ENCODE measurements around the gene SH2D7. TPM values are rescaled to one million over a fixed set of nuclear protein-coding genes. Genes with fewer than 3 reads are reported as not detected.
A peak's percentile ranks its signal among the peaks of the same experiment; 100 is the strongest.

SH2D7 gene
- total RNA-seq, 1 donor from 2014 or later, result not detected

GRCh38 chr15:78065973-78066946 lies 26.1 kb upstream of the SH2D7 start:
- H3K4me1 Mint-ChIP-seq, result peaks cover 26% of the 10 kb centered on the region
- H3K27ac Mint-ChIP-seq, result no peak overlapping the region
- H3K36me3 Mint-ChIP-seq, result no peaks in the 10 kb centered on the region
- Histone ChIP-seq H3K36me3 (no peaks in the 10 kb centered on the region), H3K4me2 (no peak overlapping the region), H3K9ac (no peak overlapping the region), H4K20me1 (ENCODE audit: low read depth) (peaks cover 15% of the 10 kb centered on the region), H3F3A (ENCODE audit: low read depth) (peaks cover 6% of the 10 kb centered on the region), H3K9me3 (ENCODE audit: low read depth) (no peaks in the 10 kb centered on the region), H3K27me3 (no peaks in the 10 kb centered on the region), H3K27ac (no peak overlapping the region), H2AFZ (replicated peaks) (no peak overlapping the region), H3K79me2 (ENCODE audit: low read depth) (peaks cover 32% of the 10 kb centered on the region), H3K4me3 (no peak overlapping the region), H3K4me1 (peaks cover 23% of the 10 kb centered on the region)
- no peak for DNase-seq (ENCODE audit: low spot score)
- no peak overlapping the region for H3K4me3 Mint-ChIP-seq
- H3K27me3 Mint-ChIP-seq (ENCODE audit: insufficient read depth, low read depth), result no peaks in the 10 kb centered on the region
- no peaks in the 10 kb centered on the region for H3K9me3 Mint-ChIP-seq
- TF ChIP-seq EZH2phosphoT487 (IDR thresholded peaks at IDR 0.05) (no peak), EZH2 (IDR thresholded peaks at IDR 0.05) (no peak), CTCF (IDR thresholded peaks at IDR 0.05) (no peak)

- H3F3A ChIP-seq (ENCODE audit: low read depth), result peaks cover 6% of the 10 kb centered on the region
- TF ChIP-seq EZH2 (IDR thresholded peaks at IDR 0.05) (no peak), EZH2phosphoT487 (IDR thresholded peaks at IDR 0.05) (no peak), CTCF (IDR thresholded peaks at IDR 0.05) (no peak)
- Mint-ChIP-seq H3K4me3 (no peak overlapping the region), H3K9me3 (no peaks in the 10 kb centered on the region), H3K27me3 (ENCODE audit: insufficient read depth, low read depth) (no peaks in the 10 kb centered on the region), H3K27ac (no peak overlapping the region), H3K4me1 (peaks cover 30% of the 10 kb centered on the region), H3K36me3 (no peaks in the 10 kb centered on the region)
- peaks cover 33% of the 10 kb centered on the region for H3K79me2 ChIP-seq (ENCODE audit: low read depth)
- no peak overlapping the region for H2AFZ ChIP-seq (replicated peaks)
- no peak overlapping the region for H3K4me2 ChIP-seq
- no peak overlapping the region for H3K27ac ChIP-seq
- H4K20me1 ChIP-seq (ENCODE audit: low read depth), result peaks cover 8% of the 10 kb centered on the region
- H3K36me3 ChIP-seq, result no peaks in the 10 kb centered on the region
- peaks cover 23% of the 10 kb centered on the region for H3K4me1 ChIP-seq
- no peaks in the 10 kb centered on the region for H3K27me3 ChIP-seq
- no peaks in the 10 kb centered on the region for H3K9me3 ChIP-seq (ENCODE audit: low read depth)
- H3K4me3 ChIP-seq, result no peak overlapping the region
- no peak overlapping the region for H3K9ac ChIP-seq
- DNase-seq (ENCODE audit: low spot score), result no peak
Measured at GRCh38 chr15:78067328-78068228, 24.8 kb upstream of the SH2D7 start.

- H3K27me3 ChIP-seq, result no peaks in the 10 kb centered on the region
- no peak for DNase-seq (ENCODE audit: low spot score)
- Mint-ChIP-seq H3K4me3 (no peak overlapping the region), H3K27ac (peak overlapping the region; percentile 12), H3K9me3 (no peaks in the 10 kb centered on the region), H3K27me3 (ENCODE audit: insufficient read depth, low read depth) (no peaks in the 10 kb centered on the region), H3K4me1 (peaks cover 35% of the 10 kb centered on the region), H3K36me3 (no peaks in the 10 kb centered on the region)
- H4K20me1 ChIP-seq (ENCODE audit: low read depth), result peaks cover 5% of the 10 kb centered on the region
- TF ChIP-seq CTCF (IDR thresholded peaks at IDR 0.05), result no peak
- TF ChIP-seq EZH2phosphoT487 (IDR thresholded peaks at IDR 0.05), result no peak
- no peak for TF ChIP-seq EZH2 (IDR thresholded peaks at IDR 0.05)
- H3K4me1 ChIP-seq, result peaks cover 23% of the 10 kb centered on the region
- no peak overlapping the region for H2AFZ ChIP-seq (replicated peaks)
- H3K4me3 ChIP-seq, result no peak overlapping the region
- peaks cover 31% of the 10 kb centered on the region for H3K79me2 ChIP-seq (ENCODE audit: low read depth)
- H3K27ac ChIP-seq, result no peak overlapping the region
- H3K36me3 ChIP-seq, result no peaks in the 10 kb centered on the region
- peaks cover 6% of the 10 kb centered on the region for H3F3A ChIP-seq (ENCODE audit: low read depth)
- peak overlapping the region; percentile 14 for H3K4me2 ChIP-seq
- H3K9me3 ChIP-seq (ENCODE audit: low read depth), result no peaks in the 10 kb centered on the region
- H3K9ac ChIP-seq, result no peak overlapping the region
Measured at GRCh38 chr15:78069052-78069414, 23.3 kb upstream of the SH2D7 start.

All from neural progenitor cell (in vitro differentiated cells).